ENCODE data around the gene CXCL8.

DNA sequence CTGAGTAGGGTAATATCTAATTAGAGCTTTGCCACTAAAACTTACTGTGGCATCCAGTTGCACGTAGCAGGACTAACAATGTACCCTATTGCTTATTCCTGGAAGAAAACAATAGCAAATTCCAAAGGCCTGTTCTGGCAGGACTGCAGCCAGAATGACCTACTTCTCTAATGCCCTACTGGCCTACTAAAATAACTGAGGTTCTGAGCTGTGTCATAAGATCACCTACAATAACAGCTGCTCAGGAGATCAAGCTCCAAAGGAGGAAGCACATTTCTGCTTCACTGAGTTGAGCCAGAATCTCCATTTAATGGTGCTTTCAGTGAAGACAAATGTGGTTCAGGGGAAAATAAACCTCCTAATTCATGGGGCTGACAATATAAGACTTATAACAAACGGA is 42.2 kb upstream of the CXCL8 start:
- TF ChIP-seq, protein P1, sequence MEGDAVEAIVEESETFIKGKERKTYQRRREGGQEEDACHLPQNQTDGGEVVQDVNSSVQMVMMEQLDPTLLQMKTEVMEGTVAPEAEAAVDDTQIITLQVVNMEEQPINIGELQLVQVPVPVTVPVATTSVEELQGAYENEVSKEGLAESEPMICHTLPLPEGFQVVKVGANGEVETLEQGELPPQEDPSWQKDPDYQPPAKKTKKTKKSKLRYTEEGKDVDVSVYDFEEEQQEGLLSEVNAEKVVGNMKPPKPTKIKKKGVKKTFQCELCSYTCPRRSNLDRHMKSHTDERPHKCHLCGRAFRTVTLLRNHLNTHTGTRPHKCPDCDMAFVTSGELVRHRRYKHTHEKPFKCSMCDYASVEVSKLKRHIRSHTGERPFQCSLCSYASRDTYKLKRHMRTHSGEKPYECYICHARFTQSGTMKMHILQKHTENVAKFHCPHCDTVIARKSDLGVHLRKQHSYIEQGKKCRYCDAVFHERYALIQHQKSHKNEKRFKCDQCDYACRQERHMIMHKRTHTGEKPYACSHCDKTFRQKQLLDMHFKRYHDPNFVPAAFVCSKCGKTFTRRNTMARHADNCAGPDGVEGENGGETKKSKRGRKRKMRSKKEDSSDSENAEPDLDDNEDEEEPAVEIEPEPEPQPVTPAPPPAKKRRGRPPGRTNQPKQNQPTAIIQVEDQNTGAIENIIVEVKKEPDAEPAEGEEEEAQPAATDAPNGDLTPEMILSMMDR (IDR thresholded peaks at IDR 0.05; ENCODE audit: low read depth, low read length): no peak
- TF ChIP-seq EZH2phosphoT487 (IDR thresholded peaks at IDR 0.05; ENCODE audit: low read depth): no peak

Data from OCI-LY3 (cell line).